B cell (primary cell): ENCODE data around the gene NUPR1.
"Not testable (repeated sequence)": the region's sequence is repeated elsewhere in the genome, so short reads cannot be mapped to it uniquely, and the experiment has no call there.

Experiments
- CTCF ChIP-seq: fragments of 200-600 bp; IDR thresholded peaks from one replicate; pipeline ENCODE4 v1.8.0; 2022; ENCODE audit warnings: antibody characterized with exemption, mild to moderate bottlenecking
- EZH2 ChIP-seq: IDR thresholded peaks from 2 replicates; pipeline ENCODE4 v1.6.1; 2012; ENCODE audit warnings: borderline replicate concordance, low read depth, mild to moderate bottlenecking, moderate library complexity, low read length; ENCODE audit not compliant: insufficient read depth, poor library complexity, severe bottlenecking

GRCh38 chr16:28545964-28546363 is 7.2 kb upstream of the NUPR1 start:
- not testable (repeated sequence) for TF ChIP-seq CTCF, EZH2
